Fibroblast of pulmonary artery (primary cell): ENCODE results near the gene ULBP3.
"Not testable (repeated sequence)": the region's sequence is repeated elsewhere in the genome, so short reads cannot be mapped to it uniquely, and the experiment has no call there.

Source experiments
- DNase-seq: peaks from one replicate; pipeline ENCODE4 v3.0.0-alpha.2; 2010; ENCODE audit warnings: low read depth
- H3K4me3 ChIP-seq: replicated peaks from 2 replicates; pipeline ENCODE4 v1.5.1; 2011; ENCODE audit warnings: low read depth, mild to moderate bottlenecking, control low read depth, low read length, moderate library complexity
- CTCF ChIP-seq: IDR thresholded peaks from 2 replicates; pipeline ENCODE4 v1.5.1; 2011; ENCODE audit warnings: mild to moderate bottlenecking, control low read depth, low read length, inconsistent platforms; ENCODE audit errors: missing control alignments

Gene ULBP3

GRCh38 chr6:150016324-150017185, 52.4 kb downstream of the ULBP3 start:
- TF ChIP-seq CTCF: peak; percentile 51
- peak; percentile 77 for DNase-seq
- no peak overlapping the region for H3K4me3 ChIP-seq

- H3K4me3 ChIP-seq, DNase-seq: not testable (repeated sequence)
Measured at GRCh38 chr6:150015281-150016001, 53.5 kb downstream of the ULBP3 start.

GRCh38 chr6:150014623-150015280, 54.2 kb downstream of the ULBP3 start:
- not testable (repeated sequence) for DNase-seq, H3K4me3 ChIP-seq

- not testable (repeated sequence) for H3K4me3 ChIP-seq, DNase-seq
Measured at GRCh38 chr6:150013785-150014622, 54.9 kb downstream of the ULBP3 start.

- not testable (repeated sequence) for DNase-seq
Measured at GRCh38 chr6:150012846-150013784, 55.8 kb downstream of the ULBP3 start.

More at GRCh38 chr6:150012846-150013784, 55.8 kb downstream of the ULBP3 start:
- H3K4me3 ChIP-seq: not testable (repeated sequence)
